Dedifferentiated amniotic fluid mesenchymal stem cell (primary cell): ENCODE measurements around the gene UNC5B.
A peak's percentile ranks its signal among the peaks of the same experiment; 100 is the strongest.

Experiments
- DNase-seq: peaks from one replicate; pipeline ENCODE4 v3.0.0-alpha.2; 2016; ENCODE audit errors: extremely low spot score

Gene UNC5B

DNA sequence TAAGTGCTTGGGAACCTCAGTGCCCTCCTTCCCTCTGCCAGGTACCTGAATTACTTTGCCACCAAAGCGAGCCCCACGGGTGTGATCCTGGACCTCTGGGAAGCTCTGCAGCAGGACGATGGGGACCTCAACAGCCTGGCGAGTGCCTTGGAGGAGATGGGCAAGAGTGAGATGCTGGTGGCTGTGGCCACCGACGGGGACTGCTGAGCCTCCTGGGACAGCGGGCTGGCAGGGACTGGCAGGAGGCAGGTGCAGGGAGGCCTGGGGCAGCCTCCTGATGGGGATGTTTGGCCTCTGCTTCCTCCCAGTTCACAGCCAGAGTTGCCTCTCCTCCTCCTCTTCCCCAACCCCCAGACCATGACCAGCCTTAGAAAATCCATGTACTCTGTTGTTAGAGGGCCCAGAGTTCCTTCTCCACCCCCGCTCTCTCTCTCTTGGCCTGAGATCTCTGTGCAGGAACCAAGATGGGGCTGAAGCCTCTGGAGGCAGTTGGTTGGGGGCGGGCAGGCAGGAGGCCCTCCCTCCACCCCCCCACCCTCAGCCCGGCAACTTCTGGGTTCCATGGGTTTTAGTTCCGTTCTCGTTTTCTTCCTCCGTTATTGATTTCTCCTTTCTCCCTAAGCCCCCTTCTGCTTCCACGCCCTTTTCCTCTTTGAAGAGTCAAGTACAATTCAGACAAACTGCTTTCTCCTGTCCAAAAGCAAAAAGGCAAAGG is 86.9 kb downstream of the UNC5B start:
- no peak for DNase-seq

DNA sequence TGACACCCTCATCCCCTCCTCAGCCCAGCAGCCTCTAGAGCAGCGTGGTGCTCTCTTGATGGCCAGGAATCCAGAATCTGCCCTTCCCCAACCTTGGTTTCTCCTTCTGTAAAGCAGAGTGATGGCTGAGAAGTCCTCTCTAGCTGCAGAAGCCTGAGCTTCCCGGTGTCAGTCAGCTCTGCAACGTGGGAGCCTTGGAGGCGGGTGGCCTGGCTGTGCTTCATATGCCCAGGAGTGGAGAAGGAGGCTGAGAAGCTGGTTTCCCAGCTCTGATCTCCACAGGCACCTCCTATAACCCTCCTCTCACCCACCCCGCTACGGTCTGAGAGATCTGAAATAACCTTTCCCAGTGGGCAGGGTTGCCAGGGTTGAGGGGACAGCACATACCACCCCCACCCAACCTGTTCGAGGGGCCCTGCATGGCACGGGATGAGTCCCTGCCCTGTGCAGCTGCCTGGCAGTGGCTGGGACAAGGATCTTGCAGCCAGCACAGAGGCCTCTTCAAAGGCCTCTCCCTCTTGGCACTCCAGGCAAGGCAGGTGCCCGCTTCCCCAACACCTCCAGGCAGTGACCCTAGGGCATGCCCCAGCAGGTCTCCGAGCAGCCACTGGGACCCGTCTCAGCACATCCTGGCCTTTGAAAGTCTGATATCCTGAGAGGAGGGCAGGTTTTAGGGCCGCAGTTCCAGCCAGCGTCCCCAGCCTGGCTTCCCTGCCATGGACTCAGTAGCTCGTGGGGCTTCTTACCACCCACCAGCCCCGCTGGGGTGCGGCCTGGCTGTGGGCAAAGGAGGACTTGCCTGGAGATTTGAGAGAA is 88.4 kb downstream of the UNC5B start:
- no peak for DNase-seq

DNA sequence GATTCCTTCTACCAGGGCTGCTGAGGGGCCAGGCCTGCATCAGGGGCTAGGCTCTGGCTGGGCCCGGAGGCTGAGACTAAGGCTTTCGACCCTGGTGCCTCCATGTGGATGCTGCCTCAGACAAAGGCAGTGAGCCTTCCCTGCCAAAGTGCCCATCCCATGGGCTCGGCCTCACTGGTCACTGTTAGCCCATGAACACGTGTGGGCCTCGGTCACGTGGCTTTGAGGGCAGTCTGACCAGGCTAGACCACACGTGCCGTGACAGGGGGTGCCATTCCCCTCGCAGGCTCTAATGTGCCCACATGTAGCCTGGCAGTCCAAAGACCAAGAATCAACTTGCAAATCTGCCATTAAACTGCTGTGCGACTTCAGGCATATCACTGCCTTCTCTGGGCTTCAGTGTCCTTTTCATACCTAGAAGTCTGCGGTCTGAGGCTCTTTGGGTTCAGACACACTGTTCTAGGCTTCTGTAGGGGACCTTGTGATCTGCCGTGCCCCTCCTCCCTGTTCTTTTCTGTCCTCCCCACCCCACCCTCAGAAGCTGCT is 89.1 kb downstream of the UNC5B start:
- DNase-seq, result no peak

DNA sequence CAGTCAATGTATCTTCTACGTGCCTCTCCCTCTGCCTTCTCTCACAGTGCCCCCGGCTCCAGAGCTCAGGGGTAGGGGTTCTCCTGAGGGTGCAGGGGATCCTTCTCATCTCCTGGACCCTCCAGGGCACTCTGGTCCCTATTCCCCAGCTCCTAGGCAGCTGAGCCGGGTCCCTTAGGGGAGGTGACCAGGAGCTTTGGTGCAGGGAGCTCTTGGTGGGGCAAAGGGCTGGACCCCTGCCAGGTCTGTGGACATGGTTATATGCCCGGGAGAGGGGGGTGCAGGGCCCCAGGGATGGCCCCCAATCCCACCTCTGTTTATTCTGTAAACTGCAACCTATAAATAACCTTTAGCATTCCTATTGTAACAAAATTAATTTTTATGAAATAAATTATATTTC is 90.1 kb downstream of the UNC5B start:
- no peak for DNase-seq

DNA sequence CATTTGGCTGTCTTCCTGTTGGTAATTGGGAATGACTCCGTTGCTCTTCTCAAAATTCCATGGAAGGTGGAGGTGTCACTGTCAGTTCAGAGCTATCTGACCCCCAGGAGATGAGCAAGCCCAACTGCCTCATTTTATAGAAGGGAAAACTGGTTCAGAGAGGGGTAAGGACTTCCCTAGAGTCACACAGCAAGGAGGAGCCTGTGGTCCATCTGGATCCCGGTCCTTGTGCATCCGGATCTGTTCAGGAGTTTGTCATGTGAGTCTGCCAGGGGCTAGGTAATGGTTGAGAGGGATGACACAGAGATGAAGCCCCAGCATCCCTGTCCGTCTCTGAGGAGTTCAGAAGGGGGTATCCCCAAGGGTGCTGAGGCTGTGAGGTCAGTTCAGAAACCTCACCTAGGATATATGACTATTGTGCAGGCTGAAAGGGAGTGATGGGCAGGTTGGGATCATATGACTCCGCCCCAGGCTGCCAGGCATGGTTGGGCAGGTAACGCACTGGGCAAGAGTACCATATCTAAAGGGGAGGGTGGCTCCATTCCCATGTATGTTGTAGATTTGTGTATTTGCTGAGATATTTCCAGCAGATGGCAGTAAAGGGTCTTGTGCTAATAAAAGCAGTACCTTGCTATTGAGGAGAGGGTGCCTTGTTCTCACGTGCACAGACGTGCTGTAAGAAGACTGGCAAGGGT is 90.7 kb downstream of the UNC5B start:
- DNase-seq, result peak; percentile 36

DNA sequence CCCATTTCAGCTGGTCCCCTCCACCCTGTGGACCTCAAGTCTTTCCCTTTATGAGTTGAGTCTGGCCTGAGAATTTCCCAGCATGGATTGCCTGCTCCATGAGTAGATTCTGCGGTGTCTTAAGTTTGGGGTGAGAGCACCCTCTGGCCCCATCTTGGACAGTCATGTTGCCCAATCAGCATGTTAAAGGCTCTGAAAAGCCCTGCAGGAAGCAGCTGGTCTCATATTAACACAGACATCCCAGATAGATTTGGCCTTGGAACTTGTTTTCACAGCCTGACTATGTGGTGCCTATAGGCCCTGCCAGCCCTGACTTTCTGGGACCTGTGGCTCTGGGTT is 91.2 kb downstream of the UNC5B start:
- no peak for DNase-seq

DNA sequence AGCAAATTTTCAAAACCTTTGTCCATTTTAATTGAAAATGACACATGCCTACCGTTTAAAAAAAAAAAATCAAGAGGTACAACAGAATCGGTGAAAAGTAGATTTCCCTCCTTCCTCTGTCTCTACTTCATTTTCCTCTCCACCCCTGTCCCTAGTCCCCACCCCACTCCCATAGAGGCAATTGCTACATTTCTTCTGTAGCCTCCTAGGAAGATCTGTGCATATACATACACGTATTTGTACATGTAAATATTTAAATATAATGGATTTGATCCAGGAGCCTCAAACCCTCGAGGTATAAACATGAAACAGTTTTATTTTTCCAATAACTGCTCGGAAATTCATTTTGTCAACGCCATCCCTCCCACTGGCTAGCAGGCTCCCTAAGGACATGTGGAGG is 92.5 kb downstream of the UNC5B start:
- no peak for DNase-seq

DNA sequence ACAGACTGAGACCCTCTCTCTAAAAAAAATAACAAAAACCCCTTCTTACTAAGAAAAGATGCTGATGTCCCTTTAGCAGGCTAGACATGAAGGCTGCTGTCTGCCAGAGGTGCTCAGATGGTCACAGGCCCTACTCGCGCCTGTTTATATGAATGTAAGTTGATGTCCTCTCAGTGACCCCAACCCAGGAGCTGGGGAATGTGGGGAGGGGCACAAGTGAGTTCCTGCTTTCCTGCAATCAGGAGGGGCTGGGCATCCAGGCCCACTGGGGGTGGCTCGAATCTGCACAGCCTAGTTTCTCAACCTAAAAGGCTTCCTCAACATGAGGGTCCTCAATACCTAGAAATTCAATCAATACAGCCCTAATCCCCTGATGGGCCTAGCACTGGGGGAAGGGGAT is 94.6 kb downstream of the UNC5B start:
- DNase-seq, result no peak

DNA sequence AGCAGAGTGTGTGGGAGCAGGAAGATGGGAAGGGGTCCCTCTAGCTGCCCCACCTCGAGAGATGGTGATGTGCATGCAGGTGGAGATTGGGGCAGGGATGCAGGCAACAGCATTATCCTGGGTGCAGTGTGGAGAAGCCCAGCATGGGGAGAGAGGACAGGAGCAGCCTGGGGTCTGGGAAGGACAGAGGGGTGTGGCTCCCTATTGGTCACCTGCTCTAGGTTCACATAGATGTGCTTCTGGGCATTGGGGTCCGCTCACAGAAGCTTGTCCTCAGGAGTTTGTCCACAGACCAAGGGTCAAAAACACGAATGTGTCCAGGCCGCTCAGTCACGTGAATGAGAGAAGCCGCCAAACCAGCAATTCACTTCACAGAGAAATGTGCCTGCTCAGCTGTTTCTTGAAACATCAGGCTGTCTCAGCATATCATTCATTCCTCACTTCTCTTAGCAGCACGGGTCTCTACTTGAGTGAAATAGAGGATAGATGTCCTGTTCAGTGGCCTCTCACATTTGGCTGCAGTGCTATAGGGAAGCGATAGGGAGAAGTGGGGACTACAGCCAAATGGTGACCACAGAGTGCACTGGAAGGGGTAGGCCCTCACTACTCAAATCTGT is 95.2 kb downstream of the UNC5B start:
- DNase-seq, result no peak

DNA sequence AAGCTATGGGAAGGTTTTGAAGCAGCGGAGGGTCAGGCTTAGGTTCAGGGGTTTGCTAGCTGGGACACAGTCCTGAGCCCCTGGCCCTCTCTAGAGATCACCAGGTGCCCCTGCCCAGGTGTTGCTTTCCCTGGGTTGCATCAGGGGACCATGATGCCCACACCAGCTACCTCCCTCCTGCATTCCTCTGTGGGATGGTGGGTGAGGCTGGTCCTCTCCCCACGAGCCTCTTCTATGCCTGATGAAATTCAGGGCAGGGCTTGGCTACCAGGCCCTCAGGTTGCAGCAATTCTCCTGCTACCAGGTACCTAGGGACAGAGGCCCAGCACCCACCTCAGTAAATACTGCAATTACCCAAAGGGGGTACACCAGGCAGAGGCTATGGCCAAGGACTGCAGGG is 95.9 kb downstream of the UNC5B start:
- no peak for DNase-seq

DNA sequence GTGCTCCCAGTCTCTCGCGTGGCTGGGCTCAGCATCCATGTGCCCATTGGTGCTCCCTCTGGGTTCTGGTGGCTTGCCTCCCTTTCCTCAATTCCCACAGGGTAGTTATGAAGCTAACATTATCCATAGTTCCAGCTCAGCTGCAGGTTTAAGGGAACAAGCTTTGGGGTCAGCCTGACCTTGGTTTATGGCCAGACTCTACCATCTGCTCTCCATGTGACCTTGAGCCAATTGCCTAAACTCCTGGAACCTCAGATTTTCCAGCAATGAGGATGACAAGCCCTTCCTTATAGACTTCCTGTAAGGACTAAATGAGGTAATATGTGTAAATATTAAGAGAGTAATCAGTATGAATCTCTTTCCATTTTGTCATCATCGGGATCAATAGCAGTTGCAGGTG is 96.6 kb downstream of the UNC5B start:
- no peak for DNase-seq

DNA sequence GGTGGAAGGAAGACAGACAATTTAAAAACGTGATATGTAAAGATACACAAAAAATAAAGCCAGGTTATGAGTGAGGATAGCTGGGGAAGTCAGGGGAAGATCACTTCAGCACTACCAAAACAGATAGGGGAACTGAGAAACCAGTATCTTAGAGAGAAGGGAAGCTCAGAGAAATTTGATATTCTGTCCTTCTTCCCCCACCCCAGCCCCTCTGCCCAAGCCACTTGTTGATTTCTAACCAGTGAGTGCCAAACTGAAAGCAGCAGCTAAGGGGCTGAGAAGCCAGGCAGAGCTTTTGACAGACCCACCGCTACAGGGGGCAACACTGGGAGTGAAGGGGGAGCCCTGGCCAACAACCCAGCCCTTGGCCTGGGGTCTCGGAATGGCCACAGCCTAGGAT is 97.5 kb downstream of the UNC5B start:
- DNase-seq, result no peak

DNA sequence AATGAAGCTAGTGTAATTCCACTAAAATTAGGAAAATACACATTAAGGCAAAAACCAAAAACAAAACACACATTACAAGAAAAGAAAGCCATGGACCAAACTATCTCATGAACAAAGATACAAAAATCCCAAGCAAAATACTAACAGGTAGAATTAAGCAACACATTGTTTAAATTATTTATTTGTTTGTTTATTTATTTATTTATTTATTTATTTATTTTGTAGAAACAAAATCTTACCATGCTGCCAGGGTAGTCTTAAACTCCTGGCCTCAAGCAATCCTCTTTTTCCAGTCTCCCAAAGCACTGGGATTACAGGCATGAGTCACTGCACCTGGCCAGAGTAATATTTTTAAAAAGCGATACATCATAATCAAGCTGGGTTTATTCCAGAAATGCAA is 99.8 kb downstream of the UNC5B start:
- DNase-seq, result no peak

DNA sequence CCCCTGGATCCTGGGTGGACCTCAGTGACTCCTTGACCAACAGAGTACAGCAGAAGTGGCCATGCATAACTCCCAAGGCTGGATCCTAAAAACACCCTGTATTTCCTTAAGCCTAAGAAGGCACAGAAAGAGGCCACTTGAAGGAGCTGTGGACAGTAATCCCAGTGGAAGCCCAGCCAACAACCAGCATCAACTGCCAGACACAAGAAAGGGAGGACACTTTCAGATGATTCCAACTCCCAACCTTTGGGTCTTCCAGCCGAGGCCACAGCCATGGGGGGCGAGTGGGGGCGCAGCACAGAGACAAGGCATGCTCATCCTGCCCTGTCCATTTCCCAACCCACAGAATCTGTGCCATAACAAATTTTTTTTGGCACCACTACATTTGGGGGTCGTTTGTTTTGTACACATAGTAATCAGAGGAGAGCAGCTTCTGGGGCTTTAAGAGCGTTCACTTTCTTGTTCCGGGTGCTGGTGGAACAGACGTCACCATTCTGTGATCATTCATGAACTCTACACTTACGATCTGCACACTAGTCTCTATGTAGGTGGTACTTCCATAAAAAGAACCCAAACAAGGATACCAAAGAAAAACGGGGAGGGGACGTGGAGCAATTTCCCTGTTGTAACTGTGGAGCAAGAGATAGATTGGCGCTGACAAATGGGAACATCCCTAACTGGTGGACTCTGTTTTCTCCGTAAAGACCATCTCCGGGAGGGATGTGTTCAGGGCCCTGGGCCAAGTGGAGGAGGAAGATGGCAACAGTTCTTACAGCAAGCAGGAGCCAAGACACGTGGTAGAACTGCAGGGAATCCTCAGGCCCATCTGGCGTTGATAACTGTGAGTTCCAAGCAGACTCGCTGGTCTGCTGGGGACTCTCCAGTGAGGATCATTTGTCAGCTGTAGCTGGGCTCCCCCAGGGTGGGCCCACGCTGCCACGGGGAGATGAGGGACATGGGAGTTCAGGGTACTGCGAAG is 100.7 kb downstream of the UNC5B start:
- DNase-seq, result no peak

DNA sequence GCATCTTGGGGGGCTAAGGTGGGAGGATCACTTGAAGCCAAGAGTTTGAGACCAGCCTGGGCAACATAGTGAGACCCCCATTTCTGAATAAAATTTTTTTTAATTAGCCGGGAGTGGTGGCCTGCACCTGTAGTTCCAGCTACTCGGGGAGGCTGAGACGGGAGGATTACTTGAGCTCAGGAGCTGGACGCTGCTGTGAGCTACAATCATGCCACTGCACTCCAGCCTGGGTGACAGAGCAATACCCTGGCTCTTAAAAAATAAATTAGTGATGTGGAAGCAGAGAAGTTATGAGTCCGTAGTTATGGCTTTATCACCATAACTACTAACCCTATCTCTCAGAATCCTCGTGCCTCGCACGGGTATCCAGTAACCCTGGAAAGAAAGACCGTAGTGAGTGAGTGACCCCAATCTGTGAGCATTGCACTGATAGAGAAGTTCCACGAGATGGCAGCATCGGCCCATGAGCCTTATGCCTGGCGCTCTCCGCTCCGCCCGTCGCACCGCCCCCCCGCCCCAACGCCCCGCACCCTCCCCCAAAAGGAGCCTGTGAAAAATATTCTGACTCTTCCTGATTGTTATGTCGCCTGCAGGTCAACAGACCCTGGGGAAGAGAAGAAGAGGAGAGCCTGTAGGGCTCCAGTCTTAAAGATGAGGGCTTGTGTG is 101.8 kb downstream of the UNC5B start:
- peak; percentile 60 for DNase-seq

DNA sequence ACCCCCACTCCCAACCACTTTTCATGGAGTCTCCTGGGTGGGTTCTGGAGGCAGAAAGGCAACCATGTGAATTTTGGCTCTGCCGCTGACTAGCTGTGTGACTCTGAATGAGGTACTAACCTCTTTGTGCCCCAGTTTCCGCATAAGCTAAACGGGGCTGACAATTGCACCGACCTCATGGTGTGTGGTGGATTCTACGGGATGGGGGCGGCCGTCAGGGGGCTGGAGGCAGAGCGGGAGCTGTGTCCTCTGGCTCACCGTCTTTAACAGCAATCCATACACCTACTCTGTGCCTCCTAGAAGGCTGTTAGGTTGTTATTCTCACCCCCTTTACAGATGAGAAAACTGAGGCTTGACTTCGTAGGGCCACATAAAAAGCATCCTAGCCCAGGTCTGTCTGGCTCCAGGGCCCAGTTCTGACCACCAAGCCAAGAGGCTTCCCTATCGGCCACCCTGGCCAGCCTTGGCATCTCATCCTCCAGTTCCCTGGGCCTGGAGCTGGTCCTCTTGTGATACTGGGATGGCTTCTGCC is 102.4 kb downstream of the UNC5B start:
- DNase-seq, result no peak

DNA sequence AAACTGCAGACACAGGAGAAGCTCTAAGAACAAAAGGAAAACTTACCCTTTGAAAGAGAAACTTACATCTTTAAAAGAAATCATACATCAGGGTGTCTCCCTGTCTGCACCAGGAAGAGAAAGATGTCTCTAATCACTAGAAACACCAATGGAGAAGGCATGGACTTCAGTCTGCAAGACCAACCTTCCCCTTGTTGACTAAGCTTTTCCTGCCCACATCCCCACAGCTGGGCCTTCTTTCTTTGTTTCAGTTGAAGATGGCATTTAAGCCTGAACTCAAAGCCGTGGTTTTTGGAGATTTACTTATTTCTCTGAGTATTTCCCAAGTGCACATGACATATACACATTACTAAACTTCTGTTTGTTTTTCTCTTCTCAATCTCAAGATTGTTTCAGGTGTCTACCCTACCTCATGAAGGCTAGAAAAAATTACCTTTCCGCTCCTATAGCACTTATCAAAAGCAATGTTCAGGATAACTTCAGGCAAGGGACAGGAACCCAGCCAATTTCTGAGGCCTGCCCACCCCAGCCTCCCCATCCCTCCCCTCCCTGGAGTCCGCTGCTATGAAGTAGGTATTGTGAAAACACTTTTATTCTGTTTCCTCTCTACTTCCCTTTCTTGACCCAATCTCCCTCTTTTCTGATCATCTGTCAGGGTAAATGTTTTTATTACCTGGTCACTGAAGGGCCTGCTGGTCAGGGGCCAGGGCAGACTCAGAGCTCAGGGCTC is 103.9 kb downstream of the UNC5B start:
- DNase-seq, result no peak

DNA sequence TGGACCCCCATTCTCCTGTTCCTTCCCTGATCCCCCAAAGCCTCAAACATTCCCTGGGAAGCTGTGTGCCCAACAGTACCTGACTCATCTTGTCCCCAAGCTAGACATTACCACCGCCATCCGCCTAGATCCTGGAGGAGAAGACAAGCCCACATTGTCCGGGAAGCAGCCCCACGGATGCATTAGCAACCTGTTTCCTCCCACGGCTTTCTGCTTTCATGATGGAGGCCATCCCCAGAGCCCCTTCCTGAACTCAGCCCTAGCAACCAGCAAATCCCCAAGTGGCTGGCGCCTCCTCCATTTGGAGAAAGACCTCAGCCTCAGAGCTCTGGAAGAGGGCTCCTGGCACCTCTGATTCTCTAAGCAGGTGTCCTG is 104.4 kb downstream of the UNC5B start:
- DNase-seq, result no peak

DNA sequence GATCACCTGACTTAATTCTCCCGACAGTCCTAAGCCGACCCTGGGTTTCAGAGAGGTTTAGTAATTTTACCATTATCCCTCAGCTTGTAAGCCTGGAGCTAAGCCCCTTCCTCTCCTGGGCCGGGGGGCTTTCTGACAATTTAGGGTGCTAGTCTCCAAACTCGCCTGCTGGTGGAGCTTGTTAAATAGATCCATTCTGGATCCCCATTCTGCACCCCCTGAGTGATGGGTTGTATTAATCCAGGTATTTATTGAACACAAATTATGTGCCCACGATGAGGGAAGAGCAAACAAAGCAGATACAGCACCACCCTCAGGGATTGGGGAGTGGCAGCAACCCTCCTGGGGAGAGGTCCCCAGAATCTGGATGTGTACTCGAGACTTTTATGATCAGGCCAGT is 105.4 kb downstream of the UNC5B start:
- no peak for DNase-seq
